NCI-H774 (cell line): Measurements from ENCODE around the gene CEP89.
"Not testable (repeated sequence)": the region's sequence is repeated elsewhere in the genome, so short reads cannot be mapped to it uniquely, and the experiment has no call there.

Experiments
- DNase-seq: peaks from one replicate; lab custom pipeline; 2025; lab: John Stamatoyannopoulos, UW

Gene CEP89

DNA sequence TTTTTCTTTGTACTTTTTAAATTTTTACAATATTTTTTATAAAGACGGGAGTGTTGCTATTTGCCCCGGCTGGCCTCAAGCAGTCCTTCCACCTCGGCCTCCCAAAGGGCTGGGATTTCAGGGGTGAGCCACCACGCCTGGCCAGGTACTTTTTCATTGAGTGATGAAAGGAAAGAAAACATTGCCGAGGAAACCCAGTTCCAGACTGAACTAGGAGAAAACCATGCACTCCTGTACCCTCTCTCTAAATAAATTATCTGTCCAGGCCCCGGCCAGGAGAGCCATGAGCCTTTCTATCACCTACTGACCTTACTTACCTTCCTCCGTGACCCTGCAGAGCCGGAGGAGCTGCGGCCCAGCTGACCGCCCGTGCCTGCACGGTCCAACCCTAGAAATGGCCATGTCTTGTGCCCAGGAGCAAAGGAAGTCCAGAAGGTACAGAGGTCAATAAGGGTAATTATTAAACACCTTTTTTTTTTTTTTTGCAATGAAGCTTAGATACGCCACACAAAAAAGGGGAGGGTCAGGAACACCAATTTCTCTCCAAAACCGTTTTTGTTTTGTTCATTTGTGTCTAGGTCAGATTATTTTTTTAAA, 102.3 kb downstream of the CEP89 start, which contains the start of gene SLC7A9:
Gene SLC7A9, minus strand, starts transcription at position 399 of the 597 bp plus-strand sequence. CDS start 1,233 bp downstream, outside the sequence.
- no peak for DNase-seq

DNA sequence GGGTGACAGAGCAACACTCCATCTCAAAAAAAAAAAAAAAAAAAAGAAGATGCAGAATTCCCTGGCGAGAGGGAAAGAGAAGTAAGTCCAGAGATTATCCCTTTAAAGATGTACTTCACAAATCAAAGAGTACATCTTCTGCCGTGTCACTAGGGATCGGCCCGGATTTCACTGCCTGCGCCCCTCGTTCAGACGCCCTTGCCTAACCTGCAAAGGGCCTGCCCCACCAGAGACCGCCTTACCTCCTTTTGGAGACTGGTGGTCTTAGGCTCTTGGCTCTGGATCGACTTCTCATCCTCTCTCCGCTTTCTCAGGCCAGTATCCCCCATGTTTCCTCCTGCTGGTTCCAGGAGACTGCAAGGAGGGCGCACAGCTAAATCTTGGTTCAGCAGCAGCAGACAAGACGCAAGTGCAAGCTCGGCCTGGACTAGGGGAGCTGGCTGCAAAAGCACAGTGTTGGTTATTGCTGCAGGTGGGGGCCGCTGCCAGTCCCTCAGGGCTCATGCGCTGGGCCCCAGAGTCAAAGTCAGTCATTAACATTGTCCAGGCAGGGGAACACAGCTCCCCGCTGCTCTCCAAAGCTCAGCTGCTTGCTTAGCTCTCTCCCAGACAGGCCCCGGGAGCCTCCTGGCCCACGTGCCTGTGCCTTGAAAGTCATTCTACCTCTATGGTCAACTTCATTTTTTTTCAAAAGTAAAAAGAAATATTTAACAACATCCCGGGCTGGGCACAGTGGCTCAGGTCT, 103.4 kb downstream of the CEP89 start:
- no peak for DNase-seq

DNA sequence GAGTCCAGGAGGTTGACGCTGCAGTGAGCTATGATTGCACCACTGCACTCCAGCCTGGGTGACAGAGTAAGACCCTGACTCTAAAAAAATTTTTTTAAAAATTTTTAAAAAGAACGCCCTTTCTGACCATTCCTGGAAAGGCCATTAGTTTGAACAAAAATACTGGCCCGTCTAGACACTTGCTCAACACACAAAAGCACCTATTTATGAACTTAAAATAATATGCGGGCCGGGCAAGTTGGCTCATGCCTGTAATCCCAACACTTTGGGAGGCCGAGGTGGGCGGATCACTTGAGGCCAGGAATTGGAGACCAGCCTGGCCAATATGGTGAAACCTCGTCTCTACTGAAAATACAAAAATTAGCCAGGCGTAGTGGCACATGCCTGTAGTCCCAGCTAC, 104.3 kb downstream of the CEP89 start:
- DNase-seq, result not testable (repeated sequence)

DNA sequence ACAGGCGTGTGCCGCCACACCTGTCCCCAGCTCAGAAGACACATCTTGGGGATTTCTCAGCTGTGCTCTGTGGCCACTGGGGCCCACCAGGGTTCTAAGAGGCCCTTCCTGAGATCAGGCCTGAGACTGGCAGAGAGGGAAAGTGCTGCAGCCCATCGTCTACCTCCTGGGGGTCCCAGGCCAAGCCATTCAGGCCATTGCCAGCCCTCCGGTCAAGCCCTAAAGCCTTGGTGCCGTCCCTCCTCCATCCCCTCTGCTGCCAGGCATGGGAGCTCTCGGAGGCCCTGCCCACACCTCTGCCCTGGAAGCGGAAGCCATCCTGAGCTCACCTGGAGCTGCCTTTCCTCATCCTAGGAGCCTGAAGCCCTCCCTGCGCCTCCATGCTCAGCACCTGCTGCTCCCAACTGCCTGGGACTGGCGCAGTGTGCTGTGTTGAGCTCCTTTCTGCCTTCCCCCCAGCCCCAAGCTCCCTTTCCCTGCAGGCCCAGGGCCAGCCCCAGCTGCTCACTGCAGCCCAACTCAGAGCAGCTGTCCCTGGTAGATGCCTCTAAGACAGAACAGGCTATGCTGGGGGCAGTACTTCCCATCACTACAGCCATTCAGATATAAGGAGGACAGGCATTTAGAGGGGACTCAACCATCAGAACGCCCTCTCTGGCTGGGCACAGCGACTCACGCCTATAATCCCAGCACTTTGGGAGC, 105.0 kb downstream of the CEP89 start:
- no peak for DNase-seq

DNA sequence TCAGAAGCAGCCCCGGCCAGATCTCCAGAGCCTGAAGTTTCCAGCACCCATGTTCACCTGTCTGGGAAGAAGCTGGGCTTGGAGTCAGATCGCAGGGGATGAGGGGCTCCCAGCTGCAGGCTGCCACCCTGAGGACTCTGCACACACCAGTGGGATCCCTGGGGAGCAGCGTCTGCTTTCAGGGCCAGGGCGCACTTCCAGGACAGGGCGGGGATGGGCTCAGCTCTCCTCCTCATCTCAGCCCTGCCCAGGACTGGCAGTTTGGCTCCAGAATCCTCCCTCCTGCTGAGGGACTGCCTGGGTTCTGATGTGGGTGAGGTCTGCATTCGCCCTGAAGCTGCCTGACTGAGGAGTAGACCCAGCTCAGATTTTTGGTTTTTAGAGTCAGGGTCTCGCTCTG, 105.7 kb downstream of the CEP89 start:
- no peak for DNase-seq

DNA sequence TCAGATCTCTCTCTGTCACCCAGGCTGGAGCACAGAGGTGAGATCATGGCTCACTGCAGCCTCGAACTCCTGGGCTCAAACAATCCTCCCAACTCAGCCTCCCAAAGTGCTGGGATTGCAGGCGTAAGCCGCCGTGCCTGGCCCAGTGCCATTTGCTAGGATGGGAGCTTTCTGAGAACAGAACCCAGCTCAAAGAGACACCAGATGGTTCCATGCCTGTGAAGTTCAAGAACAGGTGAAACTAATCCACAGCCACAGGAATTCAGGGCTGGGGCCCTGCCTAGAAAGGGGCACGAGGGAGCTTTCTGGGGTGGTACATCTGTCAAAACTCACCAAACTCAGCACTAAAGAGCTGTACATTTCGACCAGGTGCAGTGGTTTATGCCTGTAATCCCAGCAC, 106.4 kb downstream of the CEP89 start:
- no peak for DNase-seq

DNA sequence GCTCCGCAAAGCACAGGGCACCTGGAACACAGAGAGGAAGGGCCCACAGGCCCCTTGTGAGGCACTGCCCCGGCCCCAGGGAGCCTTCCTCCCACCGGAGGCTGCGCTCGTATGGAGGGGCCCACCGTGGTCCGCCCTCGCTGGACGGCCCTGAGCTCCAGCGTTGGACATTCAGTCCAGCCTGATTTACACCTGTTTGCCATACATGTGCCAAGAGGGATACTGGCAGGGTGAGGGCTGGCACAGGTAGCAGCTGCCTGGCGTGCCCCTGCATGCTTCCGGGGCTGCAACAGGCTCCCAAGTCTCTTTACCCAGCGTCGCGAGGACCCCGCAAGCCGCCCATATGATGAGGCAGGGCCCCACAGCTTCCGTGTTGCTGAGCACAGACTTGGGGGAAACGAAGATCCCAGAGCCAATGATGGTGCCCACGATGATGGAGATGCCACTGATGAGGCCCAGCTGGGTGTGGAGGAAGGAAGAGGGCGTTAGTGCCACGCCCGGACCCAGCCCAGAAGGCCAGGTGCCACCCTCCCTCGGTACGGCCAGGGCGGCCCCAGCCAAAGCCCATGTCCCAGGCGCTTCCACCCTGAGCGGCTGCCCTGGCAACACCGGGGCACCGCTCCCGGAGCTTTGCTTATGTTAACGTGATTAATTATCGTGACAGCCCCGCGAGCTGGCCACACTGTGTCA, 107.3 kb downstream of the CEP89 start:
- no peak for DNase-seq

DNA sequence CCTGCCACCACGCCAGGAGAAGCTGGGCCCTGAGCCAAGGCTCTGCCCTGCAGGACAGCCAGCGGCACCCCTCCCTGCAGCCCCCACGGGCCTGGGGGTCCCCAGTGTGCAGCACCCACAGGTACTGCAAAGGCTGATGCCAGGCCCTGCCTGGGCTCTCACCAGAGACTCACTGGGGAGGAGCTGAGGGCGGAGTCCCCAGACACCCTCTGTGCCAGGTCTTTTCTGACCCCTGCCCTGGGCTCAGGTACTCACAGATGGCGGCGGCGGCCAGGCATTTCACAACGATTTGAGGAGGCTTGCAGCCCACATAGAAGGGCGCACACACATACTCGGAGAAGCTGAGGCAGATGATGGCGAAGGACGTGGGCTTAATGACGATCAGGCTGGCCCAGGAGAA, 107.9 kb downstream of the CEP89 start:
- DNase-seq, result no peak

DNA sequence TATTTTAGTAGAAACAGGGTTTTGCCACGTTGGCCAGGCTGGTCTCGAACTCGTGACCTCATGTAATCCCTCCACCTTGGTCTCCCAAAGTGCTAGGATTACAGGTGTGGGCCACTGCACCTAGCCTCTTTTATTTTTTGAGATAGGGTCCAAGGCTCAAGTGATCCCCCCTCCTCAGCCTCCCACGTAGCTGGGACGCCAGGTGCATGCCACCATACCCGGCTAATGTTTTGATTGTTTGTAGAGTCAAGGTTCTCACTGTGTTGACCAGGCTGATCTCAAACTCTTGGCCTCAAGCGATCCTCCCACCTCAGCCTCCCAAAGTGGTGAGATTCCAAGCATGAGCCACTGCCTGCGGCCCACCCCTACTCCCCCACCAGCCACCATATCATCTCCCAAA, 108.5 kb downstream of the CEP89 start:
- no peak for DNase-seq

DNA sequence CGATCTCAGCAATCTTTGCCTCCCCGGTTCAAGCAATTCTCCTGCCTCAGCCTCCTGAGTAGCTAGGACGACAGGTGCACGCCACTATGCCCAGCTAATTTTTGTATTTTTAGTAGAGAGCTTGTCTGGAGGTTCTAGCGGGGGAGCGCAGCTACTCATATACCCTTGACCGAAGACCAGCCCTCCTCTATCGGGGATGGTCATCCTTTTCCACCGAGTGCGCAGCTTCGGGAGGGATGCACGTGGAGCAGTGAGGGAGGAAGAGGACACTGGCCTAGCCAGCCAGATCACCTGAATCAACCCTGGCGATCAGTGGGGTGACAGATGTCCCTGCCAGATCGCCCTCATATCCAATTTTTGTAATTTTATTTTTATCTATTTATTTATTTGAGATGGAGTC, 109.0 kb downstream of the CEP89 start:
- DNase-seq, result no peak

DNA sequence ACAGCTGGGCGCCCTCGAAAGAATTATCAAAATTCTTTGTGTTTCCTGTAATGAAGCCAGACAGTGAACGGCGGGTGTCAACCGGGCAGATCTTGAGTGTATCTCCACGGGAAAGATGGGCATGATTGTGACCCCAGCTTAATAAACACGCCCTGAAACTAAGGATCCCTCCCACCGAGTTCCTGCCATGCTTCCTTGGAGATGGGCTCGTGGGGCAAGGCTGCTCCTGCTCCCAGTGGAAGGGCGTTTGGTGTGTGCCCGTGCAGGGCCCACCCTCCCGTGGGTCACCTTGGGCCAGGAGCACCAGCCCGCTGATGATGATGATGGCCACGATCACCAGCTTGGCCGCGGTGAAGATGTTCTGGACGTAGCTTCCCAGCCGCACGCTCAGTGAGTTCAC, 109.6 kb downstream of the CEP89 start:
- no peak for DNase-seq

DNA sequence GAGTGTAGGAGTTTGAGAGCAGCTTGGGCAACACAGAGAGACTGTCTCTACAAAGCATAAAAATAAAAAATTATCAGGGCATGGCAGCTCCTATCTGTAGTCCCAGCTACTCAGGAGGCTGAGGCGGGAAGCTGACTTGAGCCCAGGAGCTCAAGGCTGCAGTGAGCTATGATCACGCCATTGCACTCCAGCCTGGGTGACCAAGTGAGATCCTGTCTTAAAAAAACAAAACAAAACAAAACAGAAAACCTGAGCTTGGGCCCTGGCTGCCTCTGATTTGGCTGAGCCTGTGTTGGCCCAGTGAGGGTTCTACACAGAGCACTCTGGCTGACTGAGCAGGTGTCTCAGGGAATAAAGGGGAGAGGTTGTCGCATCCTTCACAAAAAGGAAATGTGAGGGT, 110.2 kb downstream of the CEP89 start:
- DNase-seq, result no peak

DNA sequence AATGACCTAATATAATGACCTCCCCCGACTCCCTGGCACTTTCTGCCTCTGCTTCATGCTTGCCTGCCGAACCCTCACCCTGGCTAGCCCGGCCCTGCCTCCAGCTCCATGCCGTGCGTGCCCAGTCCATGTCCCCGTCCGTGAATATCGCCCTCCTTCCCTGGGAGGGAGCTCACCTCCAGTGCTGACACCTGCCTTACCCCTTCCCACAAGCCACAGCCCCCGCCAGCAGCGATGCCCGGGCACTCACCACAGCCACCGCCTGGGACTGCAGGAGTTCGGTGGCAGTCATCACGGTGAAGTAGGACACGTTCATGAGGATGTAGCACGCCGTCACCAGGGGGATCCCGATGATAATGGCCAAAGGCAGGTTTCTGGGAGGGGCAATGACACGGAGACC, 112.2 kb downstream of the CEP89 start:
- no peak for DNase-seq

DNA sequence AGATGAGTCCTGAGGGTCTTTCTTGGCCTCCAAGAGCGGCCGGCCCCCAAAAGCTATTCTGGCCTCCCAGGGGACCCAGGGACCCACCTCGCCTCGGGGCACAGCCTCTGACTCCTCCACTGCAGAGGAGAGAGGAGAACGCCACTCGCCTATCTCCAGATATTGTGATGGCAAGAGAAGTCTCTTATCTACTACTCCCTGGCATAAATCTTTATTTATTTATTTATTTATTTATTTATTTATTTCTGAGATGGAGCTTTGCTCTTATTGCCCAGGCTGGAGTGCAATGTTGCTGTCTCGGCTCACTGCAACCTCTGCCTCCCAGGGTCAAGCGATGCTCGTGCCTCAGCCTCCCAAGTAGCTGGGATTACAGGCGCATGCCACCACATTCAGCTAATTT, 113.2 kb downstream of the CEP89 start:
- no peak for DNase-seq

DNA sequence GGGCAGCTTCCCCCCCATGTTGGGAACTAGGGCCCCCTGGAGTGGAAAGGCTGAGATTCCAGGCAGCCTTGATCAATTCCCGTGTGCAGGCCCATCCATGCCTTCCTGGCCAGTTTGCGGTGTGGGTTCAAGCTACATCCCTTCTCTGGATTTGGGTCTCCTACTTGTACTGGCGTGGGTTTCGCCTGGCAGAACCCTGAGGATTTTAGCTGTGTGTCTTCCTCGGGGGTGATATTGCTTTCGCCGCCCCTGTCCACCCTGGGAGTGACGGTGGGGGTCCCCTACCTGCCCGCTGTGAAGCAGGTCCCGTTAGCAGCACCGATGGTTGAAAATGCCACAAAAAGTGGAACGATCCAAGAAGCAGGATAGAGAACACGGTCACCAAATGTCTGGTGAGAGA, 113.6 kb downstream of the CEP89 start:
- no peak for DNase-seq

DNA sequence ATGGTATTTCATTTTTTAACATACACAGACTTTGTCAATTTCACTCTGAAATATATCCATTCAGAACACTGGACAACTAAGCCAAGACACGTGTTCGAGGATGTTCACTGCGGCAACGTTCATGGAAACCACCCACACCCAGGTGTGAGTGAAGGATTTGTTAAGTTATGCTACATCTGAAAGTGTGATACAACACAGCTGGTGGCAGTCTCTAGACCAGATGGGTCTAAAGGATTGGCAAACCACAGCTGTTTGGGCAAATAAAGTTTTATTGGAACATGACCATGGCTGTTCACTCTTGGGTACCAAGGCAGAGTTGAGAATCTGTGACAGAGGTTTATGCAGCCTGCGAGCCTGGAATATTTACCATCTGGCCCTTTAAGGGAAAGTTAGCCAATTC, 114.2 kb downstream of the CEP89 start:
- DNase-seq, result no peak

DNA sequence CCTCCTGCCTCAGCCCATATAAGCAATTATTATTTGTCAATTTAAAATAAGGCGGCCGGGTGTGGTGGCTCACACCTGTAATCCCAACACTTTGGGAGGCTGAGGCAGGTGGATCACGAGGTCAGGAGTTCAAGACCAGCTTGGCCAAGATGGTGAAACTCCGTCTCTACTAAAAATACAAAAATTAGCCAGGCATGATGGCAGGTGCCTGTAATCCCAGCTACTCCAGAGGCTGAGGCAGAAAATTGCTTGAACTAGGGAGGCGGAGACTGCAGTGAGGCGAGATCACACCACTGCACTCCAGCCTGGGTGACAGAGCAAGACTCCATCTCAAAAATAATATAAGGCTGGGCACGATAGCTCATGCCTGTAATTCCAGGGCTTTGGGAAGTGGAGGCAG, 114.9 kb downstream of the CEP89 start:
- not testable (repeated sequence) for DNase-seq

DNA sequence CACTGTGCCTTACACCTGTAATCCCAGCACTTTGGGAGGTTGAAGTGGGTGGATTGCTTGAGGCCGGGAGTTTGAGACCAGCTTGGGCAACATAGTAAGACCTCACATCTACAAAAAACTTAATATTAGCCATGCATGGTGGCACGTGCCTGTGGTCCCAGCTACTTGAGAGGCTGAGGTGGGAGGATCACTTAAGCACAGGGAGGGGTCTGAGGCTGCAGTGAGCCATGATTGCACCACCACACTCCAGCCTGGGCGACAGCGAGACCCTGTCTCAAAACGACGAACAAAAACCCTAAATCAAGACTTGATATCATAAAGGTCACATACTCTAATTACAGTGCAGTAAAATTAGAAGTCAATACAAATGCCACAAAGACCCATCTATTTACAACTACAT, 119.5 kb downstream of the CEP89 start:
- no peak for DNase-seq

DNA sequence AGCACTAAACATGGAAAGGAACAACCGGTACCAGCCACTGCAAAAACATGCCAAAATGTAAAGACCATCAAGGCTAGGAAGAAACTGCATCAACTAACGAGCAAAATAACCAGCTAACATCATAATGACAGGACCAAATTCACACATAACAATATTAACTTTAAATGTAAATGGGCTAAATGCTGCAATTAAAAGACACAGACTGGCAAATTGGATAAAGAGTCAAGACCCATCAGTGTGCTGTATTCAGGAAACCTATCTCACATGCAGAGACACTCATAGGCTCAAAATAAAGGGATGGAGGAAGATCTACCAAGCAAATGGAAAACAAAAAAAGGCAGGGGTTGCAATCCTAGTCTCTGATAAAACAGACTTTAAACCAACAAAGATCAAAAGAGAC, 123.7 kb downstream of the CEP89 start:
- not testable (repeated sequence) for DNase-seq

DNA sequence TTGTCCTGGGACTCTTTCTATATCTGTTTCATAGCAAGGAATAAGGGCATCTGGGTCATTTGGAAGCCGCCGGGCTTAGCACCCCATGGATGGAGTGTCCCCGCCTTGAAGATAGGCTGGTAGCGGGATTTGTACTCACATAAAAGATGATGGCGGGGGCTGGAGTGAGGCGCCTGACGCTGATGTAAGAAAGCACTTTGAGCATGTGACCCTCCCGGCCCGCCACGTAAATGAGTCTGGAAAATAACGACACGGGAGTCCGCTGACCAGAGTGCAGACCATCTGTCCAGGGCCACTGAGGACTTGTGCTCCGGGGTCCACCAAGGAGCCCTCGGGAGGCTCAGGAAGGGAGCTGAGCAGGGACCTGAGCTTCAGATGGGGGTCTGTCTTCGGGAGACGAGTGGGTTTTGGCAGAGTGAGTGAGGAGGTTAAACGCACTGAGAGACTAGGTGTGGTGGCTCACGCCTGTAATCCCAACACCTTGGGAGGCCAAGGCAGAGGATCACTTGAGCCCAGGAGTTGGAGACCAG, 128.0 kb downstream of the CEP89 start:
- no peak for DNase-seq

DNA sequence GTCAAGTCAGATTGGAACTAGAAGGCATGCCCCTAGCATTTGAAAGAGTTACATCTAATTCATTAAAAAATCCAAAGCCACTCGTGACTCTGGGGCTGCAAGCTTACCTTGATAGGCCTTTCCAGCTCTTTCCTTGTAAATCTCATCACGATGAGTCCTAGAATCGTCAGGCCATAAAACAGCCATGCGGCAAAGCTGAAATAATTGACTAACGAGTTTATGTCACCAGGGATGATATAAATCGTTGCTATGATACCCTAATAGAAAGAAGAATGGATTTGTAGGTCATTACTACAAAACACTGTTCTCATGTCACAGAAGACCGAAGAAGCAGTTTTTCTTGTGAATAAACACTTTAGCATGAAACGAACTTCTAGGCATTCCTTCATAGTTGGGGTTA, 129.7 kb downstream of the CEP89 start:
- no peak for DNase-seq

DNA sequence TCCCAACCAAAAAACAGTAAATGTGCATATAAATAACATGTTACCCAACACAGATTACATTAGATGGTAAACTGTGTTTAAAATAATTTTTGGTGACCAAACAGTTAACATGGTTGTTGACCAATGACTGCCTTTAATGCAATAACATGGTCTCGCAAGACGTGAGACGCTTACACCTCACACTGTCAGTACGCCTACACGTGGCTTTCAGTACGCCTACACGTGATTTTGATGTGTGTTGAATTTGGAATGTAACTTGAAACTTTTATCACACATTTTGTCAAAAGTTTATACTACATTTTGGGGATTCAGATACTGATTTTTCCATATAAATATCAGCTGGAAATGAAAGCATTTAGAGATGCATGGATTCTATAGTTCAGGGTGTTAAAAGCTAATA, 134.2 kb downstream of the CEP89 start:
- DNase-seq, result no peak
